Astrocyte of the spinal cord (primary cell): ENCODE measurements around the gene SESN2.

Experiments
- DNase-seq: peaks from one replicate; pipeline ENCODE4 v3.0.0; 2011; ENCODE audit warnings: low read depth, low spot score
- H3K4me3 ChIP-seq: 2 replicates; pipeline ENCODE4 v1.5.1; 2011; ENCODE audit warnings: low read depth, mild to moderate bottlenecking, low read length, moderate library complexity
- CTCF ChIP-seq: IDR thresholded peaks from 2 replicates; pipeline ENCODE4 v1.5.1; 2012; ENCODE audit warnings: low read depth, mild to moderate bottlenecking, low read length, inconsistent platforms
- in situ Hi-C: cut with HindIII; loops from 2 replicates; pipeline ENCODE4 v1.10.0; 2017; ENCODE audit warnings: low sequenced_read_pairs

SESN2 gene

DNA sequence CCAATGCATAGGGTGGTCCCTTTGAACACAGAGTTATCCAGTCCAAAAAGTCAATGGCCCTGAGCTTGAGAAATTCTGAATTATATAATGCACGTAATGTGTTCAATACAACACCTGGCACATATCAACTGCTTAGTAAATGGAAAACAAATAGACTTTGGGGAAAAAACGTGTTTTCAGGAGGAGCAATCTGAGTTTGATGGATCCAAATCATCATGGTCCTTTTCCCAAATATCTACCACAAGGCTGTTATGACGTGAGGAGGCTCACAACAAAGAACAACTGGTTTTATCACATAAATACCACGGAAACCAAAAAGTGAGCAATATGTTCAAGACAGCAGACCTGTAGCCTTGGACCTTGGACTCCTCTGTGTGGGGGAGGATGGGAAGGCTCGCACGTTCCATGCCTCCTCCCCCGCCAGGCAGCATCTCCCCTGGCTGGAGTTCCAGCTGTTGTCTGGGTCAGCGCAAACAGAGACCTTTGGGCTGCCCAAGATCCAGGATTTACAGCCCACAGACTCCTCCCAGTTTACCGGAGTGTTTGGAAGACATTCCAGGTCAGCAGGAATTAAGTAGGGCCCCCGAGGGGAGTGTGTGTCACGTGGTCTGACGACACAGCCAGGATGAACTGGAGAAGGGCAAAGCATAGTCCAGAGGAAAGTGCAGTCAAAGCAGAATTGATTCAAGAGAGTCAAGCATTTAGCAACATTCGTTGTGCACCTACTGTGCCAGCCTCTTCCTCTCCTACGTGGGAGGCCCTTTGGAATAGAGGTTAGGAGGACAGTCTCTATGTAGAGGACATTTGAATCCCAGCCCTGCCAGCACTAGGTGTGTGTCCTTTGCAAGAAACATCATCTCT, 37.3 kb downstream of the SESN2 start:
- TF ChIP-seq CTCF = no peak
- peak; percentile 15 for DNase-seq
- H3K4me3 ChIP-seq = no peak overlapping the region
- in situ Hi-C loops = no loop called here

DNA sequence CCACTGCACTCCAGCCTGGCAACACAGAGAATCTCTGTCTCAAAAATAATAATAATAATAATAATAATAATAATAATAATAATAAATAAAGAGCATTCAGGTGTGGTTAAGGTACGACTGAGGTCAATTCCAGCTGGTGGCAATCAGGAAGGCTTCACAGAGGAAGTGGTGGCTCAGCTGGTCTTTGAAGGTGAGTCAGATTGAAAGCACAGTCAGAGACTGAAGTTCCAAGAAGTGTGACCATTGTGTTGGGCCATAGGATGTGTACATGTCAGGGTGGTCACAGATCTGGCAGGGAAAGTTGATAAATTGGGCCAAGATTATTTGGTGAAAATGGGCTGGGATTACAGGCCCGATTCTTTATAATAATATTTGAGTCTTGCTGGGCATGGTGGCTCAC, 38.5 kb downstream of the SESN2 start:
- no peak for DNase-seq
- TF ChIP-seq CTCF = no peak
- in situ Hi-C loops = no loop called here

GRCh38 chr1:28298438-28298837, 39.1 kb downstream of the SESN2 start:
- no peak for TF ChIP-seq CTCF
- no peak for DNase-seq
- H3K4me3 ChIP-seq = no peak overlapping the region
- in situ Hi-C loops = no loop called here

More for the DNA sequence above, 38.5 kb downstream of the SESN2 start:
- H3K4me3 ChIP-seq = no peak overlapping the region

DNA sequence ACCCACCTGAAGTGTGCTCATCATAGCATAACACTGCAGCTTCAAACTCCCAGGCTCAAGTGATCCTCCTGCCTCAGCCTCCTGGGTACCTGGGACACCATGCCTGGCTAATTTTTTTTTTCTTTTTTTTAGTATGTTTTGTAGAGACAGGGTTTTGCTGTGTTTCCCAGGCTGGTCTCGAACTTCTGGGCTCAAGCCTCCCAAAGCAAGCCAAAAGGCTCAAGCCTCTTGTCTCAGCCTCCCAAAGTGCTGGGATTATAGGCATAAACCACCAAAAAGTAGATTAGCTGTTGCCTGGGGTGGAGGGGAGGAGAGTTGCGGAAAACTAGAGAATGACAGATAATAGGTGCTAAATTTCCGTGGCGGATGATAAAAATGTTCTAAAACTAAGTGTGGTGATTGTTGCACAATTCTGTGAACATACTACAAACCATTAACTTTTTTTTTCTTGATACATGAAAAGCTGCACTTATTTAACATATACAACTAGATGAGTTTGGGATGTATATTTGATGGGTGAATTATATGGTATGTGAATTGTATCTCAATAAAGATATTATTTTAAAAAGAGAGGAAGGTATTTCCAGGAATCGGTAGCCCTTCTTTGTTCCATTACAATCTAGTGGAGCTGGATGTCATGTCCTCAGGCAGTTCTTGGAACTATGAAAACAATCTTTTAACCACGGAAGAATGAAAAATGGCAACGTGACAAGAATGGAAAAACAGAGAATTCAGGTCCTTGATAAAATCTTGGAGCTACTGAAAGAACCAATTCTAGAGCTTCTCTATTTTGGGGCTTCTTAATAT, 42.3 kb downstream of the SESN2 start:
- H3K4me3 ChIP-seq = no peak overlapping the region
- in situ Hi-C loops = no loop called here
- peak; percentile 20 for DNase-seq
- TF ChIP-seq CTCF = no peak

DNA sequence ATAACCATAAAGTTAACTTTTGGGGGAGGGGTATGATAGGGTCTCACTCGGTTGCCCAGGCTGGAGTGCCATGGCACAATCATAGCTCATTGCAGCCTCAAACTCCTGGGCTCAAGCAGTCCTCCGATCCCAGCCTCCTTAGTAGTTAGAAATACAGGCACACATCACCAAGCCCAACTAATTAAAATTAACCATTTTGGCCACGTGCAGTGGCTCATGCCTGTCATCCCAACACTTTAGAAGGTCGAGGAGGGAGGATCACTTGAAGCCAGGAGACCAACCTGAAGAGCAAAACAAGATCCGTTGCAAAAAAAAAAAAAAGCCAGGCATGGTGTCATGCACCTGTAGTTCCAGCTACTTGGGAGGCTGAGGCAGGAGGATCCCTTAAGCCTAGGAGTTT, 42.9 kb downstream of the SESN2 start:
- in situ Hi-C loops = no loop called here
- TF ChIP-seq CTCF = no peak
- no peak for DNase-seq
- no peak overlapping the region for H3K4me3 ChIP-seq

- H3K4me3 ChIP-seq = no peak overlapping the region
- no peak for DNase-seq
- in situ Hi-C loops = no loop called here
- TF ChIP-seq CTCF = no peak
Observed at GRCh38 chr1:28306301-28306949, 47.1 kb downstream of the SESN2 start.
